ENCODE measurements around the gene RYR2. TPM values are rescaled to one million over a fixed set of nuclear protein-coding genes. Genes with fewer than 3 reads are reported as not detected.

RYR2 gene
- 828 TPM for total RNA-seq
- long read RNA-seq, partial matches to known transcripts: 443 of 584 reads
- long read RNA-seq, other reads (novel, unspliced or antisense): 138 of 584 reads

GRCh38 chr1:237041795-237042525, at the start of gene RYR2:
Gene RYR2 (plus strand): TSS chr1:237042184. CDS start chr1:237042522, 338 bp downstream.
- DNase-seq (peak; percentile 76), ATAC-seq (peak; percentile 66)
- intact Hi-C loops (cut with micrococcal nuclease): no loop called here

GRCh38 chr1:236992449-236992848, 49.5 kb upstream of the RYR2 start:
- no peak for ATAC-seq
- intact Hi-C loops (cut with micrococcal nuclease): no loop called here
- DNase-seq: no peak

- no peak for ATAC-seq
- DNase-seq: no peak
- intact Hi-C loops (cut with micrococcal nuclease): no loop called here
Measured at GRCh38 chr1:236994450-236994849, 47.5 kb upstream of the RYR2 start.

GRCh38 chr1:236997361-236997760, 44.6 kb upstream of the RYR2 start:
- intact Hi-C loops (cut with micrococcal nuclease): no loop called here
- ATAC-seq (peak; percentile 88), DNase-seq (peak; percentile 89)

GRCh38 chr1:236997882-236998281, 44.1 kb upstream of the RYR2 start:
- peak; percentile 88 for ATAC-seq
- peak; percentile 85 for DNase-seq
- intact Hi-C loops (cut with micrococcal nuclease): no loop called here

GRCh38 chr1:236998546-236998945, 43.4 kb upstream of the RYR2 start:
- peak; percentile 50 for ATAC-seq
- intact Hi-C loops (cut with micrococcal nuclease): no loop called here
- DNase-seq: peak; percentile 57

- ATAC-seq: no peak
- intact Hi-C loops (cut with micrococcal nuclease): no loop called here
- DNase-seq: no peak
Measured at GRCh38 chr1:237000191-237000590, 41.8 kb upstream of the RYR2 start.

- intact Hi-C loops (cut with micrococcal nuclease): no loop called here
- ATAC-seq (no peak), DNase-seq (no peak)
Measured at GRCh38 chr1:237003516-237003915, 38.5 kb upstream of the RYR2 start.

- no peak for ATAC-seq
- intact Hi-C loops (cut with micrococcal nuclease): no loop called here
- no peak for DNase-seq
Measured at GRCh38 chr1:237004116-237004515, 37.9 kb upstream of the RYR2 start, which contains the start of gene MT1HL1. Gene MT1HL1 (minus strand): TSS chr1:237004441. CDS start chr1:237004372, 69 bp downstream.

GRCh38 chr1:237005674-237006073, 36.3 kb upstream of the RYR2 start:
- ATAC-seq (no peak), DNase-seq (no peak)
- intact Hi-C loops (cut with micrococcal nuclease): no loop called here

GRCh38 chr1:237007147-237007881, 34.7 kb upstream of the RYR2 start:
- intact Hi-C loops (cut with micrococcal nuclease): no loop called here
- DNase-seq (peak; percentile 34), ATAC-seq (peak; percentile 47)

GRCh38 chr1:237009611-237010010, 32.4 kb upstream of the RYR2 start:
- intact Hi-C loops (cut with micrococcal nuclease): no loop called here
- DNase-seq (no peak), ATAC-seq (no peak)

- intact Hi-C loops (cut with micrococcal nuclease): no loop called here
- ATAC-seq (peak; percentile 54), DNase-seq (no peak)
Measured at GRCh38 chr1:237011432-237011831, 30.6 kb upstream of the RYR2 start.

- ATAC-seq: no peak
- intact Hi-C loops (cut with micrococcal nuclease): no loop called here
Measured at GRCh38 chr1:237012361-237012760, 29.6 kb upstream of the RYR2 start.

GRCh38 chr1:237012788-237013383, 29.1 kb upstream of the RYR2 start:
- DNase-seq: peak; percentile 91
- peak; percentile 93 for ATAC-seq
- intact Hi-C loops (cut with micrococcal nuclease): no loop called here

More at GRCh38 chr1:237012361-237012760, 29.6 kb upstream of the RYR2 start:
- no peak for DNase-seq

GRCh38 chr1:237013608-237014007, 28.4 kb upstream of the RYR2 start:
- DNase-seq (no peak), ATAC-seq (no peak)
- intact Hi-C loops (cut with micrococcal nuclease): no loop called here

- intact Hi-C loops (cut with micrococcal nuclease): no loop called here
- DNase-seq: no peak
- no peak for ATAC-seq
Measured at GRCh38 chr1:237016626-237017025, 25.4 kb upstream of the RYR2 start.

- no peak for DNase-seq
- ATAC-seq: no peak
- intact Hi-C loops (cut with micrococcal nuclease): no loop called here
Measured at GRCh38 chr1:237018896-237019295, 23.1 kb upstream of the RYR2 start.

- DNase-seq (no peak), ATAC-seq (no peak)
- intact Hi-C loops (cut with micrococcal nuclease): no loop called here
Measured at GRCh38 chr1:237025358-237026074, 16.5 kb upstream of the RYR2 start.

All from left ventricle myocardium superior (tissue), 1 donor.